Kidney epithelial cell (primary cell): Measurements from ENCODE around the gene MYZAP. TPM values are rescaled to one million over a fixed set of nuclear protein-coding genes. Genes with fewer than 3 reads are reported as not detected.

Experiments
- DNase-seq: peaks from one replicate; pipeline ENCODE4 v3.0.0-alpha.2; 2010; ENCODE audit warnings: low read depth
- H3K27me3 ChIP-seq: 2 replicates; pipeline ENCODE4 v1.6.0; 2011; ENCODE audit warnings: low read length; ENCODE audit not compliant: control insufficient read depth, insufficient read depth
- H3K36me3 ChIP-seq: 2 replicates; pipeline ENCODE4 v1.5.1; 2011; ENCODE audit warnings: low read length; ENCODE audit not compliant: control insufficient read depth, insufficient read depth
- H3K4me3 ChIP-seq: 2 replicates; pipeline ENCODE4 v1.5.1; 2011; ENCODE audit warnings: low read depth, mild to moderate bottlenecking, control low read depth, low read length
- total RNA-seq: library from RNA; depleted of rRNA; stranded (reverse); fragments of >200 nt; gene quantifications from 2 replicates; pipeline ENCODE4 v1.2.3, GENCODE V29; 2015
- TF ChIP-seq, protein P1 (sequence below): IDR thresholded peaks from 2 replicates; pipeline ENCODE4 v1.5.1; 2011; ENCODE audit warnings: mild to moderate bottlenecking, moderate library complexity, low read length, control low read depth, inconsistent platforms; ENCODE audit not compliant: insufficient read depth, poor library complexity, severe bottlenecking

MYZAP gene
- total RNA-seq, 1 donor from 2014 or later, result 0.21 TPM

DNA sequence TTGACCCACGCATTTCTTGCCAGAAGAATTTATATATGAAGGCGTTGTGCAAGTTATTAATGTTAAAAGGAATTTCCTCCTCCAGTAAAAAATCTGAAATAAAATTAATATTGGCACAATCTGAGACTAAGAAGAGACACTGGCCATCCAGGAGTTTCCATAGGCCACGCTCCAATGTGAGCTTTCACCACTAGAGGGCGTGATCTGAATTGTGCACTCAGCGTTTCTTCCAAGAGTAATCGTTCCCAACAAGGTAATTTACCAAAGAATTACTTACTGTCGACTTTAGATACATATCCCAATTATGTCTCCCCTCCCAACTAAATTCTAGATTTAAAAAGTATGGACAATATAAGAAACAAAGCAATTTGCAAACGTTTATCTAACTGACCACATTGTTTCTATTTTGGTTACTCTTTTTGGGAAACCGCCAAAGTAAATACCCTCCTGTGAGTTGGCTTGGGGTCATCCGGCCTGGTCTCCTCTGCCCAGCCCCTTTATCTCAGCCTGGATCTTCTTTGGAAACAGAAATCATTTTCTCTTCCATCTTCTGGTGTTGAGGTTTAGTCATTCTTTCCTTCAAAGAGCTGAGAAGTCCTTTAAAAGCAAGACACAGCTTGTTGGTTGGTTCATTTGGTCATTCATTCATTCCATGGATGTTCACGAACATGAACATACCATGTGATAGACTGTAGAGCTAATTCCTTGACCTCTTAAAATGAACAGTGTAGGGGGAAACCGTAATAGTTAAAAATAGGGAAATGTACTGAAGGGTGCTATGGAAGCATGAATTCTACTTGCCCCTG lies 141.0 kb downstream of the MYZAP start:
- Histone ChIP-seq H3K27me3 (no peaks in the 10 kb centered on the region), H3K36me3 (no peaks in the 10 kb centered on the region), H3K4me3 (no peak overlapping the region)
- DNase-seq, result no peak
- TF ChIP-seq, protein P1, sequence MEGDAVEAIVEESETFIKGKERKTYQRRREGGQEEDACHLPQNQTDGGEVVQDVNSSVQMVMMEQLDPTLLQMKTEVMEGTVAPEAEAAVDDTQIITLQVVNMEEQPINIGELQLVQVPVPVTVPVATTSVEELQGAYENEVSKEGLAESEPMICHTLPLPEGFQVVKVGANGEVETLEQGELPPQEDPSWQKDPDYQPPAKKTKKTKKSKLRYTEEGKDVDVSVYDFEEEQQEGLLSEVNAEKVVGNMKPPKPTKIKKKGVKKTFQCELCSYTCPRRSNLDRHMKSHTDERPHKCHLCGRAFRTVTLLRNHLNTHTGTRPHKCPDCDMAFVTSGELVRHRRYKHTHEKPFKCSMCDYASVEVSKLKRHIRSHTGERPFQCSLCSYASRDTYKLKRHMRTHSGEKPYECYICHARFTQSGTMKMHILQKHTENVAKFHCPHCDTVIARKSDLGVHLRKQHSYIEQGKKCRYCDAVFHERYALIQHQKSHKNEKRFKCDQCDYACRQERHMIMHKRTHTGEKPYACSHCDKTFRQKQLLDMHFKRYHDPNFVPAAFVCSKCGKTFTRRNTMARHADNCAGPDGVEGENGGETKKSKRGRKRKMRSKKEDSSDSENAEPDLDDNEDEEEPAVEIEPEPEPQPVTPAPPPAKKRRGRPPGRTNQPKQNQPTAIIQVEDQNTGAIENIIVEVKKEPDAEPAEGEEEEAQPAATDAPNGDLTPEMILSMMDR, result peak; percentile 84

DNA sequence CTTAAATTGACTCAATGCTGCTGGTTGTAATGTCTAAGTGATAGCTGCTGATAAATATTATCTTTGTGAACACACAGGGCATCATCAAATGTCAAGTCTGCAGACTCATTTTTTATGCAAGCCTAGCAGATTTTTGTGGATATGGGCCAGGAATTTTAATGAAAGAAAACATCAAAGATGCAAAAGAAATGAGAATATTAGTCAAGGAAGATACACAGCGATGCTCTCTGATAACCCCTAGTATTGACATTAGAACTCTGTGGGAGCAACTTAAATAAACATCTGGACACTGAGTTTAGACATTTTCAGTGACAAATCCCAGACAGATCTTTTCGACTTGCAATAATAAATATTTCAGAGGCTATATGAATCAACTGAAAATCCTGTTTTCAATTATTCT lies 143.2 kb downstream of the MYZAP start:
- no peak for DNase-seq
- no peak overlapping the region for H3K4me3 ChIP-seq
- TF ChIP-seq, protein P1, result no peak
- H3K27me3 ChIP-seq, result no peaks in the 10 kb centered on the region
- no peaks in the 10 kb centered on the region for H3K36me3 ChIP-seq

Other genes with a start within 250 kb of the MYZAP start
- 2.1 and 2.8 TPM in 2 replicates for gene CGNL1, start 215.4 kb upstream of the MYZAP start, total RNA-seq
- 40.1 and 49.1 TPM in 2 replicates for gene POLR2M, start 114.8 kb downstream of the MYZAP start, total RNA-seq